Suprapubic skin (tissue), 4 donors: ENCODE data around the gene ING5. TPM values are rescaled to one million over a fixed set of nuclear protein-coding genes. Genes with fewer than 3 reads are reported as not detected.
"Not testable (repeated sequence)": the region's sequence is repeated elsewhere in the genome, so short reads cannot be mapped to it uniquely, and the experiment has no call there.

ENCODE experiments used
- DNase-seq, 2 donors: peaks; one replicate each; pipeline ENCODE4 v3.0.0-alpha.2; 2019; ENCODE audit warnings: low spot score in 2 of 2
- H3K27ac ChIP-seq: fragments of 200-600 bp; sonication (generic); one replicate; pipeline ENCODE4 v1.5.1; 2019
- H3K27me3 ChIP-seq: fragments of 200-600 bp; sonication (generic); one replicate; pipeline ENCODE4 v1.5.1; 2019
- H3K36me3 ChIP-seq: fragments of 200-600 bp; sonication (generic); one replicate; pipeline ENCODE4 v1.5.1; 2019
- H3K4me1 ChIP-seq: fragments of 200-600 bp; sonication (generic); one replicate; pipeline ENCODE4 v1.5.1; 2019
- H3K4me3 ChIP-seq: fragments of 200-600 bp; sonication (generic); one replicate; pipeline ENCODE4 v1.5.1; 2019; ENCODE audit warnings: mild to moderate bottlenecking
- H3K9me3 ChIP-seq: fragments of 200-600 bp; sonication (generic); one replicate; pipeline ENCODE4 v1.5.1; 2019
- CTCF ChIP-seq, 2 donors: fragments of 200-600 bp in 1 of 2; fragments of 450-650 bp in 1 of 2; sonication (generic) in 1 of 2; IDR thresholded peaks; one replicate each; pipeline ENCODE4 v1.5.1; 2016 to 2019; ENCODE audit warnings: antibody characterized with exemption in 2 of 2, mild to moderate bottlenecking in 1 of 2, moderate library complexity in 1 of 2
- EP300 ChIP-seq: sonication (generic); formaldehyde crosslinking; IDR thresholded peaks from one replicate; pipeline ENCODE4 v1.6.1; 2017; ENCODE audit warnings: antibody characterized with exemption
- POLR2A ChIP-seq, 2 donors: fragments of 450-650 bp; IDR thresholded peaks; one replicate each; pipeline ENCODE4 v1.6.1; 2017; ENCODE audit warnings: antibody characterized with exemption in 2 of 2, mild to moderate bottlenecking in 2 of 2, moderate library complexity in 2 of 2
- POLR2AphosphoS5 ChIP-seq, 3 donors: sonication (generic); formaldehyde crosslinking; IDR thresholded peaks; one replicate each; pipeline ENCODE4 v1.6.1; 2017; ENCODE audit warnings: antibody characterized with exemption in 3 of 3
- WGBS: methylation state at CpG from one replicate; pipeline ENCODE4 v1.1.5; 2018; 5-methylcytosine and 5-hydroxymethylcytosine counted together
- total RNA-seq, 4 donors: library from RNA; depleted of rRNA; stranded (reverse); fragments of >200 nt; gene quantifications; one replicate each; pipeline ENCODE4 v1.1.0, GENCODE V29; 2016

Gene ING5
- total RNA-seq, 4 donors from 2014 or later, result 32.1 to 94.9 (median 46.4) TPM

GRCh38 chr2:241730671-241731293, 28.9 kb downstream of the ING5 start:
- 82% methylated on average over 12 of the region's 12 CpGs for WGBS
- Histone ChIP-seq H3K9me3 (no peaks in the 10 kb centered on the region), H3K27ac (no peak overlapping the region), H3K36me3 (peaks cover 7% of the 10 kb centered on the region), H3K4me3 (no peak overlapping the region), H3K27me3 (no peaks in the 10 kb centered on the region), H3K4me1 (peaks cover 14% of the 10 kb centered on the region)
- TF ChIP-seq CTCF (IDR thresholded peaks at IDR 0.05) (no peak), POLR2AphosphoS5 (IDR thresholded peaks at IDR 0.05) (no peak), POLR2A (IDR thresholded peaks at IDR 0.05) (no peak), EP300 (no peak)
- DNase-seq, result no peak

GRCh38 chr2:241732513-241733186, 30.8 kb downstream of the ING5 start:
- H3K4me3 ChIP-seq, H3K27me3 ChIP-seq, H3K36me3 ChIP-seq, DNase-seq, H3K9me3 ChIP-seq, H3K27ac ChIP-seq: not testable (repeated sequence)
- peaks cover 31% of the 10 kb centered on the region for H3K4me1 ChIP-seq
- 36% methylated on average over 20 of the region's 26 CpGs for WGBS
- peak in 1 of 2 donors; percentile 64 for TF ChIP-seq CTCF (IDR thresholded peaks at IDR 0.05)

- no peaks in the 10 kb centered on the region for H3K9me3 ChIP-seq
- no peaks in the 10 kb centered on the region for H3K27me3 ChIP-seq
- peaks cover 36% of the 10 kb centered on the region for H3K4me1 ChIP-seq
- peak overlapping the region; percentile 91 for H3K4me3 ChIP-seq
- no peaks in the 10 kb centered on the region for H3K36me3 ChIP-seq
- no peak overlapping the region for H3K27ac ChIP-seq
- no peak for TF ChIP-seq POLR2A (IDR thresholded peaks at IDR 0.05)
- TF ChIP-seq CTCF (IDR thresholded peaks at IDR 0.05), result no peak
- TF ChIP-seq POLR2AphosphoS5 (IDR thresholded peaks at IDR 0.05), result no peak
- no peak for TF ChIP-seq EP300
- WGBS, result 76% methylated on average over 22 of the region's 23 CpGs
- no peak for DNase-seq
These were observed 31.8 kb downstream of the ING5 start for GRCh38 chr2:241733391-241734207.

- Histone ChIP-seq H3K27me3 (no peaks in the 10 kb centered on the region), H3K4me3 (peak overlapping the region; percentile 91), H3K9me3 (no peaks in the 10 kb centered on the region), H3K4me1 (peaks cover 36% of the 10 kb centered on the region), H3K27ac (peak overlapping the region; percentile 93), H3K36me3 (no peaks in the 10 kb centered on the region)
- no peak for DNase-seq
- TF ChIP-seq CTCF (IDR thresholded peaks at IDR 0.05), result no peak
- no peak for TF ChIP-seq POLR2AphosphoS5 (IDR thresholded peaks at IDR 0.05)
- no peak for TF ChIP-seq EP300
- TF ChIP-seq POLR2A (IDR thresholded peaks at IDR 0.05), result no peak
- WGBS, result 0% methylated on average over 4 of the region's 25 CpGs
These were observed 32.3 kb downstream of the ING5 start for GRCh38 chr2:241734208-241734466.

- Histone ChIP-seq H3K9me3 (no peaks in the 10 kb centered on the region), H3K27ac (peak within 1 kb of the TSS; percentile 93), H3K4me3 (peak within 1 kb of the TSS; percentile 91), H3K27me3 (no peaks in the 10 kb centered on the region), H3K36me3 (no peaks in the 10 kb centered on the region), H3K4me1 (peaks cover 36% of the 10 kb centered on the region)
- 2% methylated on average over 27 of the region's 98 CpGs for WGBS
- peak; percentile 96 to 97 for DNase-seq
- TF ChIP-seq CTCF (IDR thresholded peaks at IDR 0.05) (no peak), POLR2AphosphoS5 (IDR thresholded peaks at IDR 0.05) (no peak), POLR2A (IDR thresholded peaks at IDR 0.05) (peak in 1 of 2 donors; percentile 50), EP300 (no peak)
These were observed 32.8 kb downstream of the ING5 start, which contains the start of gene D2HGDH for GRCh38 chr2:241734467-241735208. D2HGDH (plus strand) TSS chr2:241734630; CDS start chr2:241735225, 595 bp downstream.
